GM19238 (cell line): Measurements from ENCODE around the gene SLC13A4.

Experiments used
- DNase-seq: peaks from one replicate; pipeline ENCODE4 v3.0.0; 2011; ENCODE audit warnings: low spot score; ENCODE audit not compliant: insufficient read length

The SLC13A4 gene

GRCh38 chr7:135719688-135720087 is 8.3 kb downstream of the SLC13A4 start:
- DNase-seq, result no peak

GRCh38 chr7:135718794-135719437 is 9.1 kb downstream of the SLC13A4 start:
- DNase-seq, result no peak

GRCh38 chr7:135718219-135718618 is 9.8 kb downstream of the SLC13A4 start:
- no peak for DNase-seq

GRCh38 chr7:135717693-135718092 is 10.3 kb downstream of the SLC13A4 start:
- DNase-seq, result no peak

- DNase-seq, result no peak
Observed at GRCh38 chr7:135716677-135717238, 11.2 kb downstream of the SLC13A4 start.

- no peak for DNase-seq
Observed at GRCh38 chr7:135715673-135716072, 12.3 kb downstream of the SLC13A4 start.

GRCh38 chr7:135715055-135715522 is 12.9 kb downstream of the SLC13A4 start:
- no peak for DNase-seq

GRCh38 chr7:135714534-135715009 is 13.4 kb downstream of the SLC13A4 start:
- DNase-seq, result no peak

GRCh38 chr7:135713836-135714470 is 14.0 kb downstream of the SLC13A4 start:
- no peak for DNase-seq

GRCh38 chr7:135712796-135713195 is 15.2 kb downstream of the SLC13A4 start:
- no peak for DNase-seq

- no peak for DNase-seq
Observed at GRCh38 chr7:135712182-135712782, 15.7 kb downstream of the SLC13A4 start.

GRCh38 chr7:135711139-135711469 is 16.9 kb downstream of the SLC13A4 start:
- no peak for DNase-seq

GRCh38 chr7:135710417-135711138 is 17.4 kb downstream of the SLC13A4 start:
- peak; percentile 44 for DNase-seq

- DNase-seq, result no peak
Observed at GRCh38 chr7:135709508-135709907, 18.5 kb downstream of the SLC13A4 start.

- no peak for DNase-seq
Observed at GRCh38 chr7:135708041-135708440, 19.9 kb downstream of the SLC13A4 start.

- no peak for DNase-seq
Observed at GRCh38 chr7:135707570-135707966, 20.4 kb downstream of the SLC13A4 start.

- DNase-seq, result no peak
Observed at GRCh38 chr7:135706858-135707569, 21.0 kb downstream of the SLC13A4 start.

- no peak for DNase-seq
Observed at GRCh38 chr7:135706038-135706742, 21.8 kb downstream of the SLC13A4 start.

GRCh38 chr7:135704698-135705097 is 23.3 kb downstream of the SLC13A4 start:
- no peak for DNase-seq

- DNase-seq, result no peak
Observed at GRCh38 chr7:135704074-135704473, 23.9 kb downstream of the SLC13A4 start.
